Occipital lobe (tissue), 2 donors: ENCODE data around the gene ZNF618. TPM values are rescaled to one million over a fixed set of nuclear protein-coding genes. Genes with fewer than 3 reads are reported as not detected.

ENCODE experiments used
- DNase-seq: peaks from one replicate; lab custom pipeline; 2025; lab: John Stamatoyannopoulos, UW
- total RNA-seq: library from RNA; depleted of rRNA; stranded (reverse); fragments of >200 nt; gene quantifications from one replicate; pipeline ENCODE4 v1.2.3, GENCODE V29; 2014

The ZNF618 gene
- total RNA-seq, 1 donor from 2014 or later = 5.8 TPM

- DNase-seq = no peak
These were observed 123.3 kb downstream of the ZNF618 start for GRCh38 chr9:113999256-114000062.

GRCh38 chr9:114000063-114000454 lies 124.0 kb downstream of the ZNF618 start:
- DNase-seq = no peak

- no peak for DNase-seq
These were observed 124.7 kb downstream of the ZNF618 start for GRCh38 chr9:114000671-114001409.

GRCh38 chr9:114001410-114001685 lies 125.2 kb downstream of the ZNF618 start:
- no peak for DNase-seq

- DNase-seq = no peak
These were observed 125.7 kb downstream of the ZNF618 start for GRCh38 chr9:114001794-114002261.

- DNase-seq = no peak
These were observed 126.3 kb downstream of the ZNF618 start for GRCh38 chr9:114002271-114002985.

GRCh38 chr9:114002986-114003350 lies 126.9 kb downstream of the ZNF618 start:
- DNase-seq = no peak

- no peak for DNase-seq
These were observed 127.2 kb downstream of the ZNF618 start for GRCh38 chr9:114003351-114003750.

GRCh38 chr9:114003758-114004157 lies 127.6 kb downstream of the ZNF618 start:
- no peak for DNase-seq

- DNase-seq = no peak
These were observed 128.2 kb downstream of the ZNF618 start for GRCh38 chr9:114004221-114004716.

- no peak for DNase-seq
These were observed 129.5 kb downstream of the ZNF618 start for GRCh38 chr9:114005371-114006154.

GRCh38 chr9:114006155-114006550 lies 130.0 kb downstream of the ZNF618 start:
- no peak for DNase-seq

GRCh38 chr9:114006931-114007691 lies 131.0 kb downstream of the ZNF618 start:
- no peak for DNase-seq

GRCh38 chr9:114007991-114008666 lies 132.0 kb downstream of the ZNF618 start:
- no peak for DNase-seq

- no peak for DNase-seq
These were observed 132.7 kb downstream of the ZNF618 start for GRCh38 chr9:114008667-114009410.

GRCh38 chr9:114011313-114011712 lies 135.2 kb downstream of the ZNF618 start:
- no peak for DNase-seq

GRCh38 chr9:114012126-114012525 lies 136.0 kb downstream of the ZNF618 start:
- DNase-seq = no peak

- DNase-seq = no peak
These were observed 137.9 kb downstream of the ZNF618 start for GRCh38 chr9:114014044-114014443.

- no peak for DNase-seq
These were observed 139.5 kb downstream of the ZNF618 start for GRCh38 chr9:114015607-114016006.
